ENCODE data around the gene UST.
"Not testable (repeated sequence)": the region's sequence is repeated elsewhere in the genome, so short reads cannot be mapped to it uniquely, and the experiment has no call there.

UST gene

GRCh38 chr6:148736774-148737412, 9.9 kb upstream of the UST start:
- no peak for DNase-seq

GRCh38 chr6:148737806-148738205, 9.0 kb upstream of the UST start:
- no peak for DNase-seq

- DNase-seq = no peak
Measured at GRCh38 chr6:148738946-148739821, 7.6 kb upstream of the UST start.

- no peak for DNase-seq
Measured at GRCh38 chr6:148739822-148740128, 7.1 kb upstream of the UST start.

- no peak for DNase-seq
Measured at GRCh38 chr6:148743476-148743875, 3.4 kb upstream of the UST start.

GRCh38 chr6:148745926-148746325, 904 bp upstream of the UST start:
- no peak for DNase-seq

GRCh38 chr6:148747145-148747470, 278 bp downstream of the UST start:
- no peak for DNase-seq

- peak; percentile 36 for DNase-seq
Measured at GRCh38 chr6:148747471-148748165, 788 bp downstream of the UST start.

GRCh38 chr6:148749674-148750073, 2.8 kb downstream of the UST start:
- no peak for DNase-seq

GRCh38 chr6:148750838-148751792, 4.3 kb downstream of the UST start:
- no peak for DNase-seq

- DNase-seq = no peak
Measured at GRCh38 chr6:148751793-148752170, 5.0 kb downstream of the UST start.

- DNase-seq = not testable (repeated sequence)
Measured at GRCh38 chr6:148755379-148755778, 8.5 kb downstream of the UST start.

GRCh38 chr6:148757944-148758480, 11.2 kb downstream of the UST start:
- DNase-seq = no peak

- DNase-seq = no peak
Measured at GRCh38 chr6:148758492-148758891, 11.7 kb downstream of the UST start.

- no peak for DNase-seq
Measured at GRCh38 chr6:148760258-148760534, 13.4 kb downstream of the UST start.

- DNase-seq = peak; percentile 11
Measured at GRCh38 chr6:148760568-148761526, 14.0 kb downstream of the UST start.

- DNase-seq = no peak
Measured at GRCh38 chr6:148761527-148762011, 14.7 kb downstream of the UST start.

GRCh38 chr6:148762231-148762630, 15.4 kb downstream of the UST start:
- DNase-seq = no peak

- not testable (repeated sequence) for DNase-seq
Measured at GRCh38 chr6:148764259-148765020, 17.6 kb downstream of the UST start.

- no peak for DNase-seq
Measured at GRCh38 chr6:148765898-148766808, 19.3 kb downstream of the UST start.
